ENCODE results near the gene GRHPR.

Gene GRHPR

GRCh38 chr9:37480759-37481158, 58.3 kb downstream of the GRHPR start:
- DNase-seq (ENCODE audit: low read depth), result no peak

- no peak for DNase-seq (ENCODE audit: low read depth)
Measured at GRCh38 chr9:37485389-37486255, 63.1 kb downstream of the GRHPR start, which contains the start of gene POLR1E. TSS of gene POLR1E (plus strand) at chr9:37485948. CDS start at chr9:37486048, 100 bp downstream.

GRCh38 chr9:37486256-37486615, 63.7 kb downstream of the GRHPR start:
- no peak for DNase-seq (ENCODE audit: low read depth)
